Testis (tissue), 2 donors: Measurements from ENCODE around the gene PEX10.

Experiments
- POLR2A ChIP-seq: fragments of 450-650 bp; IDR thresholded peaks from one replicate; pipeline ENCODE4 v1.6.1; 2017; ENCODE audit warnings: antibody characterized with exemption, mild to moderate bottlenecking, moderate library complexity
- TF ChIP-seq, protein P1 (sequence below), 3 experiments: fragments of 450-650 bp in 2 of 3; fragments of 200-600 bp in 1 of 3; sonication (generic) in 1 of 3; IDR thresholded peaks; one replicate each; pipeline ENCODE4 v1.5.1; 2016 to 2019; ENCODE audit warnings: antibody characterized with exemption in 3 of 3, mild to moderate bottlenecking in 2 of 3, moderate library complexity in 1 of 3

DNA sequence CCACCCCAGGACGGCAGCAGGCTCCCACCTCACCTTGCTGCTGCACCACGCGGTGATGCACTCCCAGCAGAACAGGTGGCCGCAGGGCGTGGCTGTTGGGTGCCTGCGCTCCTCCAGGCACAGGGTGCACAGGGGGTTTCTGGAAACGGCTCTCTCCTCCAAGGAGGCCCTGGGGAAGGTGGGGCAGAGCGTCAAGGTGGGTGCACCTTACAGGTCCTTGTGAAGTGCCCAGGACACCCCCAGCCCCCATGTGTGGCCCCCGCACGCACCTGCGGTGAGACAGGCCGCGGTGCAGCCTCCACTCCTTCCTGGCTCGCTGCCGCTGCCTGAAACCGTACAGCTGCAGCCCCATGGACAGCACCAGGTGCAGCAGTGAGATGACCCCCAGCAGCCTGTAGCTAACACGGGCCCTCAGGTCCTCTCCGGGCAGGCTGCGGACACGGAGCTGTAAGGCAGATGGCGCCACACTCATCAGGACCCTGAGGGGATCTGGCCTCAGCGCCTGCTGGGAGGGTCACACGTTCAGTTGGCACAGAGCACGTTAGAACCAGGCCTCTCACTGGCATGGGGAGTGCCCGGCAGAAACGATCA is 5.8 kb downstream of the PEX10 start:
- TF ChIP-seq POLR2A, result no peak
- TF ChIP-seq, protein P1, sequence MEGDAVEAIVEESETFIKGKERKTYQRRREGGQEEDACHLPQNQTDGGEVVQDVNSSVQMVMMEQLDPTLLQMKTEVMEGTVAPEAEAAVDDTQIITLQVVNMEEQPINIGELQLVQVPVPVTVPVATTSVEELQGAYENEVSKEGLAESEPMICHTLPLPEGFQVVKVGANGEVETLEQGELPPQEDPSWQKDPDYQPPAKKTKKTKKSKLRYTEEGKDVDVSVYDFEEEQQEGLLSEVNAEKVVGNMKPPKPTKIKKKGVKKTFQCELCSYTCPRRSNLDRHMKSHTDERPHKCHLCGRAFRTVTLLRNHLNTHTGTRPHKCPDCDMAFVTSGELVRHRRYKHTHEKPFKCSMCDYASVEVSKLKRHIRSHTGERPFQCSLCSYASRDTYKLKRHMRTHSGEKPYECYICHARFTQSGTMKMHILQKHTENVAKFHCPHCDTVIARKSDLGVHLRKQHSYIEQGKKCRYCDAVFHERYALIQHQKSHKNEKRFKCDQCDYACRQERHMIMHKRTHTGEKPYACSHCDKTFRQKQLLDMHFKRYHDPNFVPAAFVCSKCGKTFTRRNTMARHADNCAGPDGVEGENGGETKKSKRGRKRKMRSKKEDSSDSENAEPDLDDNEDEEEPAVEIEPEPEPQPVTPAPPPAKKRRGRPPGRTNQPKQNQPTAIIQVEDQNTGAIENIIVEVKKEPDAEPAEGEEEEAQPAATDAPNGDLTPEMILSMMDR (IDR thresholded peaks at IDR 0.05), result no peak
